CD4-positive, alpha-beta T cell treated with Interleukin-4 for 4 hours (primary cell): ENCODE data around the gene EPHB1.

ENCODE experiments used
- DNase-seq: peaks from one replicate; pipeline ENCODE4 v3.0.0-alpha.2; 2020

Gene EPHB1

DNA sequence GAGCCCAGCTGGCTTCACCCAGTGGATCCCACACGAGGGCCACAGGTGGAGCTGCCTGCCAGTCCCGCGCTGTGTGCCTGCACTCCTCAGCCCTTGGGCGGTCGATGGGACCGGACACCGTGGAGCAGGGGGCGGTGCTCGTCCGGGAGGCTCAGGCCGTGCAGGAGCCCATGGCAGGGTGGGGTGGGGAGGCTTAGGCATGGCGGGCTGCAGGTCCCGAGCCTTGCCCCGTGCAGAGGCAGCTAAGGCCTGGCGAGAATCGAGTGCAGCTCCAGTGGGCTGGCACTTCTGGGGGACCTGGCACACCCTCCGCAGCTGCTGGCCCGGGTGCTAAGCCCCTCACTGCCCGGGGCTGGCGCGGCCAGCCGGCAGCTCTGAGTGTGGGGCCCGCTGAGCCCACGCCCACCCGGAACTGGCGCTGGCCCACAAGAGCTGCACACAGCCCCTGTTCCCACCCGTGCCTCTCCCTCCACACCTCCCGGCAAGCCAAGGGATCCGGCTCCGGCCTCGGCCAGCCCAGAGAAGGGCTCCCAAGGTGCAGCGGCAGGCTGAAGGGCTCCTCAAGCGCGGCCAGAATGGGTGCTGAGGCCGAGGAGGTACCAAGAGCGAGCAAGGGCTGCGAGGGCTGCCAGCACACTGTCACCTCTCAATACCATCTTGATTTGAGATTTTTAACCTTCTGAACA is 121.4 kb downstream of the EPHB1 start:
- no peak for DNase-seq

DNA sequence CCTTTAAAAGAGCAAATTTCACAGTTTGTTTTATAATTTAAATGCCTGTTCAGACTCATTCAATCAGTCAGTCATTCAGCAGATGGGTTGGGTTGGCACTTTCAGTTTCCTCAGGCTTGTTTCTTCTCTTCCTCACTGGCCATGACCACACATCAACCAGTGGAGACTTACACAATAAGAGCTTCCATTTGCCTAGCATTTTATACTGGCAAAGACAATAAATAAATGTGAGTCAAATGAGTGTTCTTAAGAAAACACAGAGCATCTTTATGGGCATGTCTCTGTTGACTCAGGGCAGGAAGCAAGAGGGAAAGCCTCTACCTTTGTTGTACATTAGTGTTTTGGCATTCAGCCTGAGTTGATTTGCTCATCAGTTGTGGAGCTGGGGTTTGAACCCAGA is 122.6 kb downstream of the EPHB1 start:
- no peak for DNase-seq

DNA sequence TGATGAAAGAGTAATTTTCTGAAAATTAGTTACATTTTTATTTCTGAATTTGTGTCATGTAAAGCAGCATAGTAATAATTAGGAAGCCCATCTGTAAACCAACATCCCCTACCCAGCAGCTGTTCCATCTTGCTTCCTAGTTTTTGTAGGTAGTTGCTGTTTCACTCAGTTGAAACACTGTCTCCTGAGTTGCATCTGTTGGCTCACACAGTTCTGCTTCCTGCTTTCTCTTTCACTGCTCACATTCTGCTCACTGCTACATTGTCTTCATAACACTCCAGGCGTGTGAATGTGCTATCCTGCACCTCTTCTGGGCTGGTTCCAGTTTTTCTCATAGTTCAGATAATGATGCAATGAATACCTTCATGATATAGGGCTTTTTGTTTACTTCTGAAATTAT is 123.4 kb downstream of the EPHB1 start:
- DNase-seq = no peak

DNA sequence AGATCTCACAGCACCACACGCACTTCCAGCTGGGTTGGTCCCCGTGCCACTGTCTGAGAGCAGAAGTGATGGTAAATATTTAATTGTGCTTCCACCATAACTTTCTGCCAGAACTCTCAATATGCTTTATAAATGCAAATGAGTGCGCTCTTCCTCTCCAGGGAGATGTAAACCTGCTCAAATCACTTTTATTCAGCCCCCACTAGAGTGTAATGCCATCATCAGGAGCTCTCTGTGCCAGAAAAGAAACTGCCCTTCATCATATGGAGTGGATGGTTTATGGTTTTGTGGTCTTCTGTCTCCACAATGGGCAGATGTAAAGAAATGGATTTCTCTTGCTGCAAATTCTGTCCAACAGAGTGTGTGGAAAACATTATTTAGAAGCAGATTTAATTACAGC is 127.0 kb downstream of the EPHB1 start:
- no peak for DNase-seq

DNA sequence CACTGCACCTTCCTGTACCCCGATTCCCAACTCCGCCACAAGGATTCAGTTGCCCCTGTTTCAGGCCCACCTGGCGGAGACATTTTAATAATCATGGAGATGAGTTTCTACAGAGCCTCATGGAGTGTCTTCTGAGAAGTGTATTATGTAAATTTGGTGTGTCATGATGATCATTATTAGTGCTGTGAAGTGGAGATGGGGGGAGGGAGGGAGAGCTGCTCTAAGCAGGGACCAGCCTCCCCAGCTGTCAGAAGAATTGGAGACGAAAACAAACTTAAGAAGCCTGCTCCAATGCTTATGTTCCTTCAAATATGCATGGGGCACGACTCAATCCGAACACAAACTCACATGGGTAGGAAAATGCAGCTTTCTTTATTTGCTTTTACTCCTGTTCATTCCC is 127.8 kb downstream of the EPHB1 start:
- DNase-seq = no peak

DNA sequence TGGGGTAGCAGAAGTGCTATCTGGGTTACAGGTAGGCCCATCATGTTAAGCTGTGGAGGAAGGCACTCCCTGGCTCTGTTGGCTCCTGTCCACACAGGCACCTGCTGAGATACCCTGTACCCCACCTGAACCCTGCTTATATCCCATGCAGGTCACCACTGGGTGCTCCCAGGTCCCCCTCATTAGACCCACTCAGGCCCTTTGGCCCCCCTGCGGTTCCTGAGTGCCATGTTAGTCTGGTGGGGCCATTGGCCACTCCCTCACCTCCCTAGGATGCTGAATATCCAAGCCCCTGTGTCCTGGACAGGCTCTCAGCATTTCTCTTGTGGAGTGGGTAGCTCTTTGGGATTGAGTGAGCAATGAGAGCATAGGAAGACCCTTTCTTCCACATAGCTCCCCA is 128.2 kb downstream of the EPHB1 start:
- DNase-seq = no peak

DNA sequence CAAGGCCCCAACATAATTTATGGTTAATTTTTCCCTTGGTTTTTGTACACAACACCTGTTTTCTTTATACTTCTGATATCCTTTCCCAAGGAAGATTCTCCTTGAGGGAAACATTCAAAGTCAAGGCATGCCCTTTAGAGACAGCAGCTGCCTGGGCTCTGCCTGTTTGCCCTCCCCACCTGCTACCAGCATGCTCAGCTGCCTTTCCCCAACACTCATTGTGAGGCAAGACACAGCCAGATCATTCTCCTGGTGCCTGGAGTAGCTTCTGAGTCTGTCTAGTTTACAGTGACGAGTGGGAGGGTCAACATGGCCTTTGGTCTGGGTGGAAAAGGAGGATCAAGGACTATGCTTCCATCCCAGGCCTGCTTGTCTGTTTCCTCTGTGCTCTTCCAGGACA is 132.5 kb downstream of the EPHB1 start:
- DNase-seq = no peak

DNA sequence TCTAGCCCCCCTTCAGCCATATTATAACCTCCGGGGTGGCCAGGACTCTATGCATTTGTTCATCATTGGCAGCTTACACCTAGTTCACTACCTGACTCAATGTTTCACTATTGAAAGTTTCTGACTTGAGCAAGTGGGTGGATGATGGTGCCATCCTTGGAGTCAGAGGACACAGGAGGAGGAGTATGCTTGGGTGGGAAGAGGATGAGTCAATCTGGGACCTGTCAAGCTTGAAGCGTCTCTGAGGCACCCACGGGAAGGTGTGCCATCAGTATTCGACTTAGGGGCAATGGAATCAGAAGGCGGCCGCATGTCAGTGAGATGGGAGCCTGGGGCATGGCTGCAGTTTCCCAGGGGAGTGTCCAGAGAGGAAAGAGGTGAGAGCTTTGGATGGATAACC is 133.3 kb downstream of the EPHB1 start:
- DNase-seq = no peak

DNA sequence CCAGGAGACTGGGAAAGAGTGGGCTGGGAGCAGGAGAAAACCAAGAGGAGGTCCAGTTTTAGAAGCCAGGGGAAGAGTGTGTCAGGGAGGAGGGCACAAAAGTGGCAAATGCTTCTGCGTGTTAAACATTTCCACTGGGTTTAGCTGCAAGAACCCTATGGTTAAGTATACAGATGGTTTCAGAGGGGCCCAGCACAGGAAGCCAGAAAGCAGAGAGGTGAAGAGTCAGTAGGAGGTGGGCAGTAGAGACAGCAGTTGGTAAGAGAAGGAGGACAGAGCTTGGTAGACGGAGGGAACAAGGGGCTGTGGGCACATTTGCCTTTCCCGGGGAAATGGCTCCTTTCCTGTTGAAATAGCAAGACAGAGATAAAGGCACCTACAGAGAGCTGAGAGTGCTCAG is 133.8 kb downstream of the EPHB1 start:
- no peak for DNase-seq

DNA sequence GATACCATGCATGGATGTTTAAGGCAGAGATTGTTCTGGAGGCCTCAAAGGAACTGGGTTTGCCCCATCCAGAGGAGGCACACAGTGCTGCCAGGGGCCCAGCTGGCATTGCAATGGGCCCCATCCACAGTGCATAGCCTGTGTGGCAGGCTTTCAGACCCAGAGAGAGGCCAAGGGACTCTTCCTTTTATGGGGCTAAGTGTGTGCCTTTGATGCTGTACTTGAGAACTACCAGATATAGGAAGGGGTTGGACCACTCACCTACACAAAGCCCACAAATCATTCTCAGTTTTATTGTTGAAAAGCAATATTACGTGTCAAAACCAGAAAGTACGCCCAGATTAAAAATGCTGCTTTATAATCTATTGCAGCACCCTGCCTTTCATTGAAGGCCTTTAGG is 134.9 kb downstream of the EPHB1 start:
- DNase-seq = no peak

DNA sequence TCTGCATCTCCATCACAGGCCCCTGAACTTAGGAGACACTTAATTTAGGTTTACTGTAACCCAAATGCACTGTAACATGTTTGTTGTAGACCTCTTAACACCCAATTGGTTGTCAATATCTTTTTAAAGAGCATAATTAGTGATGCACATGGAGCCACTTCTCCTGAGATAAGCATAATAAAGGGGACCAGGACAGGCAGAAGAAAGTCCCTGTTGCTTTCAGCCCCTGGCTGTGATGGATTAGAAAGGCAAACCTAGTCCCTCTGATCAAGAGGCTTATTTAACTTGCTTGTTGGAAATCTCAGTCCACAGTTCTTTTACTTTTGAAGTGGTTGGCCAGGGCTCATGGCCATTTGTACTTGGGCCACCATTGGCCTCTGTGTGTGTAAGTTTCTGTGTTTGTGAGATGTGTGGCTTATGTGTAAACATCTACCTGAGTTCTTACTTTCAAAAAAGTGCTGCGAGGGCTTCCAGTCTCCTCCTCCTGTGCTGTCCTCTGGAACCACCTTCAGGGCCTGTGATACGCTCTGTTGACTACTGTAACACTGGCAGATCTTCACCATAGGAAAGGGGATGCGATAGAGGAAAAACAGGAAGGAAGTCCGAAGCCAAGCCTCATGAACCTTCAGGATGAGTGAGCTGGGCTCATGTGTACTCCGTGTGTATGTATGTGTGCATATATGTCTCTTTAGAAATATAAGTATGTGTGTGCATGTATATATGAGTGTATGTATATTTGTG is 136.2 kb downstream of the EPHB1 start:
- no peak for DNase-seq

DNA sequence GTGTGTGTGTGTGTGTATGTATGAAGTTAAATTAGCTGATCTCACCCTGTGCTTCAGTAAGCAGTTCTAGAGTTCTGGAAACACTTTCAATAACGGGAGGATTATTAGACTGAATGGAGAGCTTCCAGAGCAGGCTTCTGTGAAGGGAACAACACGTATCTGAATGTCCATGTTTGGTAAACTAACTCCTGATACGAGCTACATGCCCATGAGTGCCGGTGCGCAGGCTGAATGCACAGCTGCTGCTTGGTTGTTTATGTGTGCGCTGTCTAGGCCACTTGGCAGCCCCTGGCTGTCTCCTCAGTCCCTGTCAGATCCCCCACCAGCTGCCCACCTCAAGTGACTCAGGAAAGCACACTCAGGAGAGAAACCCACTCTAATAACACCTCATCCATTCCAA is 137.0 kb downstream of the EPHB1 start:
- DNase-seq = no peak

DNA sequence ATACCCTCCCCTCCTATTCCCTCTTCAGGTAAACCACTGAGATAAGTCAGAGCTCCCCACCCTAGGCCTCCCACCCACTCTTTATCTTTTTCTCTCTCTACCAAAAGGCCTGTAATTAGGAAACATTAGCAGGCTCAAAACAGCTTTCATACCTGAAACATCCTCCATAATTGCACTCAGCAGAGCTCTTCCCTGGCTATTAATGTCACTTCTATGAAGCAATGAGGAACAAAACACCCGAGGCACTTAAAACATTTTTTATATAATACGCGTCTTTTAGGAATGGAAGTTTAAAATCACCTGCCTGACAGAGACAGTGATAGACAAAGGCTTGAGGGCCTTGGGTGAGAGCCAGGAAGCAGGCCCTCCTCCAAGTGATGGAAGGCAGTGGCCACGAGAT is 138.9 kb downstream of the EPHB1 start:
- DNase-seq = no peak

DNA sequence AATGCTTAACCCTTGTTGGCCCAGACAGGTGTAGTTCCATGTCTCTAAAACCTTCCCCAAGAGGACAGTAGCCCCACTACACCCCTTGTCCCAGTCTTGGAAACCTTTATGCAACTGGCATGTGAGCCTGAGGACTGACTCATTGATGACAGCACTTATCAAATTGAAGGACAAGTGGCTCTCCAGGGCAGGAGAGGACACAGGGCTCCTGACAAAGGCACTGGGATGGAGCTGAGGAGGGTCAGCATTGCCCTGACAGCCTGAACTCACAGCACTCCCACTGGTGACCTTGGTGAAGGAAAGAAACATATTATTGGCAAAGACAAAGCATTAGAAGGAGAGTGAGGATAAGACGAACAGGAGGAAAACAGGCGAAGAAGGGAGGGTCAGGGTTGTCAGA is 139.9 kb downstream of the EPHB1 start:
- DNase-seq = no peak

DNA sequence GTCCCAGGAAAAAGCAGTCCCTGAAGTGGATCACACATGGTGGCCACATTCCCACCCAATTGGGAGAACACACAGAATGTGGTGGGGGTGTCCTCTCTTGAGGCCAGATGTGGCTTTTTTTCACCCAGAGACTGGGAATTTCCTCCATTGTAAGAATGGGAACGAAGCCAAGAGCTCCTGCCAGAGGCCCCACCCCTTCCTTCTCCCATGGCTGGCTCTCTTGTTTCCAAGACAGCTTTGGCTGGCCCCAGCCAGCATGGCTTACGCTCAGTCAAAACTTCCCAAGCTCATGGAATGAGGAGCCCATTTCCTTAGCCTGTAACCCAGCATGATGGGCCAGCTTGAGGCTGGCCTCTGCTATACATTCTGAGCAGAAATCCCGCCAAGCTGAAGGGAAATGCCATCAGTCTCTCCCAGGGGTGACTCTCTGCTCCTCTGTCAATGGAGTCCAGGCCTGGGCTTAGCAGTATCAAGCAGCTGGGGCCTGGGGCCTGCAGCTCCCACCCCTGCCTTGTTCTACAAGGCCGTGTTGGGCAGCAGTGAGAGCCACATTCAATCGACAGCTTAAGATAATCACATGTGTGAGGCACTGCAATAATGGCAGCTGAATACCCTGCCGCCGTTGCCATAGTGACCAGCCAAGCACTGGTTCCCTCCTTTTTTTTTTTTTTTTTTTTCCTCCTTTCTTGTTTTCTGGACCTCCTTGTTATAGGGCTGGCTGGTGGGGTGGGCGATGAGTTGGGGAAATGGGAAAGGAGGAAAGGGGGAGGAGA is 142.4 kb downstream of the EPHB1 start:
- no peak for DNase-seq

DNA sequence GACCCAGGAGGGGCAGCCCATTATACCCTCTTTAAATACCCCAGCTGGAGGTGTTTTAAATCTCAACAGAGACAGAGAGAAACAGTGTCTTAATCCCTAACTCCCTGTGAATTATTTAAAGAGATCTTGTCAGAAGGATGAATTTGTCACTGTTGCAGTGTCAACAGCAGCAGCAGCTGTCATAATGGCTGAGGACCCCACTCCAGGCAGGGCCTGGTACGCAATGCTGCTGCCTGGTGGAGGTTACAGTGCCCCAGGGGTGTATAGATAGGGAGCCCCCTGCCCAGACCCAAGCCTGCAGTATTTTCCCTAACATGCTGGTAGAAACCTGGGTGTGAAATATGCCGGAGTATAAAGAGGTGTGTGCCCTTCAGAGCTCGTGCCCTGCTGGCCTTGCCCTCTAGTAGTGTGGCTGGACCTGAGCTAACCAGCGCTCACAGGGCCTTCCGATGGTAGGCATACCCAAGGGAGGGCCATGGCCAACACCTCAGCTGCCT is 143.0 kb downstream of the EPHB1 start:
- no peak for DNase-seq

DNA sequence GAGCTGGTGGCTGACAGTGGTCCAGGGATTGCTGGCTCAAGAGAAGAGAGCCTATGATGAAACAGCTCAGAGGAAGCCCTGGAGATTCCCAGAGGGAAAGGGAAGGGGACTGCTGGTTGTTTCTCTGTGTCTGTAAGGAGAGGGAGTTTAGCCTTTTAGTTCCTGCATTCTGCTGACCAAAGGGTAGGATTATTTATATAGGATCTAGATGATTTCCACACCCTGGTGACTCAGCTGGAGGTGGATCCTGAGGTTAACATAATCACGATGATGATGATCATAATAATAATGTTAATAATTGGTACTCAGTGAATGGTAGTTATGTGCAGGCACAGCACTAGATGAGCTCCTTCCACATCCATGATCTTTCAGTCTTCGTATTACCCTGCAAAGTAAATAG is 144.9 kb downstream of the EPHB1 start:
- DNase-seq = no peak

DNA sequence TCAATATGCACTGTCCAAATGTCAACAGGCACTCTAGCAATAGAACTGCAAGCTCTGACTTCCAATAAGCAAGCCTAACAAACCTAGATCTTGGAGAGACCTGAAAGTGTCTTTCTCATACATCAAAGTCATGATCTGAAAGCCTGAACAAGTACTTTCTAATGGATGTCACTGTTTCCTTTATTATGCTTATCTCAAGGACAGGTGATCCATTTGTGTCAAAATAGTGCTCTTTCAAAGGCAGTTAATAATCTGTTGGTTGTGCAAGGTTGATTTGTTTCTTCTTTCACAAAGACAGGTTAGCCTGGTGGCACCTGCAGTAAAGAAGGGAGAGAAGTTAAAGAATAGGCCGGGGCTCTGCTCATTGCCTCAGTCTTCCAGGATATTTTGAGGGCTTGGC is 146.8 kb downstream of the EPHB1 start:
- DNase-seq = no peak

DNA sequence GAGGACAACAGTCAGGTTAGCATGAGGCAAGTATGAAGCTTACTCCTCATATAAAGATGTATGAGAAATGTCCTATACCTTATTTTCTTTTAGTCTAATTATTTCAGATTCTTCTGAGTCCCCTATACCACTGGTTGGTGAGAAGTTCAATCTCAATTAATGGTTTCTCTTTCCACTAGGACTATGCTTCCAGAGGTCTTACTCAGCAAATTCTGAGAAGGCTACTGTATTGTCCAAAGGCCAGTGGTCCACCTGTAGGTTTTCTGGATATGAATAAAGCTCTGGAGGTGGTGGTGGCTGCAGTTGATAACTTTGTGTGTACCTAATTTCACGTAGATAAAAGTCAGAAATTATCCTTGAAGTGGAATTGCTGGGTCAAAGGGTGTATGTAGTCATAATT is 149.4 kb downstream of the EPHB1 start:
- DNase-seq = no peak

DNA sequence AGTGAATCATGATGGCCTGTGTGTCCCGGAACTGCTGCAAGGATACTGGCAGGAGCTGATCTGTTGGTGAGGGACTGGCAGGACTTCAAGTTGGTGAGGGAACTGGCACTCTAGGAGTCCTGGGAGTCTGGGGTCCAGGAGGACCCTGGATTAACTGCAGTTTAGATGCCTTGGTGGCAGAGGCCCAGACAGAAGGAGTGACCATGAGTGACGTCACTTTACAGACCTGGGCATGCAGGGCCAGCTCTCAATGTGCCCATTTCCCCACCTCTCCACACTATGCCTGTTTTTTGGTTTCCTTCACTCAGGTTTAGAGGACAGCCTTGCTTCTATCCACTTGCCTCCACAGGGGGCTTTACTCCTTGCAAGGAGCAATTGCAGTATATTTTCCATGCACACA is 154.1 kb downstream of the EPHB1 start:
- no peak for DNase-seq

DNA sequence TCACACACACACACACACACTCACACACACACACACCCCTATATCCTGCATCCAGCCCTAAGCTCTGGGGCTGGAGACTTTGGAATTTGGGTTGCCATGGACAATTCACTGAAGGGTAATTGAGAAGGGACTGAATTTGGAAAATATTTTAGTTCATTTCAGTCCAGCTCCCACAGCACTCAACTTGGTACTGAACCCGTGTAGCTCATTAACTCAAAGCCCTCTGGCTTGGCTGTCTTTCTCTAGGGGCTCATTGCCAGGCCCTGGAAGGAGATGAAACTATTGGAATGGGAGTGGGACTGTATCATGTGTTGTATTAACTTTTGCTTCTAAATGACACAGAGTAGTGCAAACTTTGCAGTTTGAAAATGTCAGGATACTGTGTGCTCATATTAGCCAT is 157.3 kb downstream of the EPHB1 start:
- no peak for DNase-seq

DNA sequence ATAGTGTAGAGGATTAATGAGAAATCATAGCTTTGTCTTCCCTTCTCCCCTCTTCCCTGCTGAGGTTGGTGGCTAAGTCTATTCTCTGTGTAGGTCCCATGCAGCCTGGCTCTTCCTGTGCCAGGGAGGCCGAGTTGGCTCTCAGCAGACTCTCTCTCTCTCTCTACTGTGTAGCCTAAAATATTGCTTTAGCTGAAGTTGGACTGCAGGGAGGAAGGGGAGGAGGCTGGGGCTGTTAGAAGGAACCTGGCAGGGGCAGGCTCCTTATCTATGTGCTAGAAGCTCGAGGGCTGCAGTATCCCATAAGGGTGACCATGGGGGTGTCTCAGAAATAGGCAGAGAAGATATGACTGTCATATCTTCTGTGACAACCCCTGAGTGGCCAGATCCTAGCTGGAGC is 160.8 kb downstream of the EPHB1 start:
- DNase-seq = no peak

DNA sequence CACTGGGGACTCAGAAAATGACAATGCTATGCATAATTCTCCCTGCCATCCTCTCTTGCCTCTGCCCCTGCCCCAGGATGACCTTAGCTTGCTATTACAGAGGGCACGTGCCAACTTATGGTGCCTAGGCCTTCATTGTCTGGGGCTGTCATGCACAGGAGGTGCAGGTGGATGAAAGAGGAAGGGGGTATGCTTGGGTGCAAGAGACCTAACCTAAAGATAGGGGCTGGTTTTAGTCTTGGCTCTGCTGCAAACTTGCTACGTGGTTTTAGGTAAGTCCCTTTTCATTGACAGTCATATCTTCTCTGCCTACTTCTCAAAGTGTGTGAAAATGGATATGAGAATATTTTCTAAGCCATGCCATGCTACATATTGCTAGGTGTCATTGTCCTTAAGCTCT is 161.3 kb downstream of the EPHB1 start:
- no peak for DNase-seq

DNA sequence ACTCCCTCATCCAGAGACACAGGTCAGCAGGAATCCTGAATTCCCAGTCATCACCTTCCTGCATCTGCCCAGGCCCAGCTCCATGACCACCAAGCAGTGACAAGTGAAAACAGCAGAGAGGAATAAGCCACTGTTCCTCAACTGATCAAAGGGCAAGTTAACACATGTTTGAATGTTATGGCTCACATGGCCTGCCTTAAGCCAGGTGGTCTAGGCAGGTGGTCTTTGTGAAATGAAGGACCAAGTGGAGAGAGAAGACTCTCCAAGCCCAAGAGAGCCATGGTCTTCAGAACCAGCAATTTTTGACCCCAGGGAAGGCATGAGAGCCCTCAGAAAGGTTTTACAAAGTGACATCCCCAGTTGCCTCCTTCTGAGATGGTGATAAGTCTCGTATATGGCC is 161.8 kb downstream of the EPHB1 start:
- DNase-seq = no peak
